Activated naive CD4-positive, alpha-beta T cell treated with anti-CD3 and anti-CD28 coated beads, Interleukin-2, amount 50 U/mL, for 72 hours (primary cell): ENCODE results near the gene TMEM225B. TPM values are rescaled to one million over a fixed set of nuclear protein-coding genes. Genes with fewer than 3 reads are reported as not detected.
"Not testable (repeated sequence)": the region's sequence is repeated elsewhere in the genome, so short reads cannot be mapped to it uniquely, and the experiment has no call there.

ENCODE experiments used
- ATAC-seq, 2 donors: fragments of 150-1000 bp; cut with Tn5 transposase; 2 replicates each; pipeline ENCODE4 v1.10.0; 2021; ENCODE audit warnings: mild to moderate bottlenecking in 2 of 2, moderate library complexity in 2 of 2
- DNase-seq, 2 donors: peaks; one replicate each; pipeline ENCODE4 v3.0.0; 2021 to 2022; ENCODE audit warnings: low spot score in 2 of 2
- H3K27ac Mint-ChIP-seq, 2 donors: one replicate each; pipeline ENCODE4 v1.8.0; 2022; ENCODE audit warnings: mild to moderate bottlenecking in 2 of 2, mixed read lengths in 2 of 2
- H3K36me3 Mint-ChIP-seq, 2 donors: one replicate each; pipeline ENCODE4 v1.8.0; 2022; ENCODE audit warnings: mixed read lengths in 2 of 2
- H3K9me3 Mint-ChIP-seq, 2 donors: one replicate each; pipeline ENCODE4 v1.8.0; 2022; ENCODE audit warnings: mixed read lengths in 2 of 2
- total RNA-seq, 2 donors: library from RNA; stranded (reverse); gene quantifications; one replicate each; pipeline ENCODE4 v1.2.3, GENCODE V29; 2022

TMEM225B gene
- total RNA-seq, 2 donors from 2014 or later = 0.76 to 4.1 TPM

GRCh38 chr7:99657879-99658278 lies 59.8 kb downstream of the TMEM225B start:
- peaks cover 20 to 48% of the 10 kb centered on the region in 2 donors for H3K36me3 Mint-ChIP-seq
- not testable (repeated sequence) for H3K27ac Mint-ChIP-seq, ATAC-seq, DNase-seq
- peaks cover 0 to 15% of the 10 kb centered on the region in 2 donors for H3K9me3 Mint-ChIP-seq

Other genes starting within 250 kb of the TMEM225B start
- gene ARPC1B, start 223.5 kb upstream of the TMEM225B start, total RNA-seq = 100 to 1,000 TPM; 254 to 333 TPM
- gene PDAP1, start 189.7 kb upstream of the TMEM225B start, total RNA-seq = 100 to 1,000 TPM; 101 to 148 TPM
- 100 to 1,000 TPM; 131 to 135 TPM for gene BUD31, start 189.3 kb upstream of the TMEM225B start, total RNA-seq
- 1 to 10 TPM; 4.4 to 4.5 TPM for gene PTCD1, start 159.5 kb upstream of the TMEM225B start, total RNA-seq
- 10 to 100 TPM; 47.5 to 62.1 TPM for gene CPSF4, start 159.3 kb upstream of the TMEM225B start, total RNA-seq
- 100 to 1,000 TPM; 287 to 438 TPM for gene ATP5MF, start 132.1 kb upstream of the TMEM225B start, total RNA-seq
- gene ZNF789, start 125.4 kb upstream of the TMEM225B start, total RNA-seq = 10 to 100 TPM; 21.5 to 49.7 TPM
- 10 to 100 TPM; 25.0 to 50.7 TPM for gene ZNF394, start 98.0 kb upstream of the TMEM225B start, total RNA-seq
- gene ZKSCAN5, start 93.6 kb upstream of the TMEM225B start, total RNA-seq = 10 to 100 TPM in 1 of 2 donors, 1 to 10 TPM in 1; 9.6 to 14.0 TPM
- 1 to 10 TPM; 2.2 to 5.4 TPM for gene FAM200A, start 46.2 kb upstream of the TMEM225B start, total RNA-seq
- 10 to 100 TPM; 50.8 to 66.7 TPM for gene ZNF655, start 39.6 kb upstream of the TMEM225B start, total RNA-seq
- 10 to 100 TPM; 30.7 to 31.8 TPM for gene ZSCAN25, start 18.7 kb downstream of the TMEM225B start, total RNA-seq
- gene CYP3A5, start 81.7 kb downstream of the TMEM225B start, total RNA-seq = under 1 TPM in 1 of 2 donors, not detected in 1; 0.41 TPM
- gene CYP3A7, start 136.9 kb downstream of the TMEM225B start, total RNA-seq = not detected
- under 1 TPM in 1 of 2 donors, not detected in 1; 0.14 TPM for gene CYP3A4, start 185.9 kb downstream of the TMEM225B start, total RNA-seq
- not detected for gene CYP3A43, start 229.7 kb downstream of the TMEM225B start, total RNA-seq